B cell (primary cell): Measurements from ENCODE around the gene SEMA4C. TPM values are rescaled to one million over a fixed set of nuclear protein-coding genes. Genes with fewer than 3 reads are reported as not detected.

Experiments
- ATAC-seq: fragments of 200-7000 bp; cut with Tn5 transposase; one replicate; pipeline ENCODE4 v1.10.0; 2021; ENCODE audit warnings: low read depth, mild to moderate bottlenecking, moderate number of reproducible peaks, moderate library complexity
- CTCF ChIA-PET: fragments of 350-600 bp; sonication (Branson Sonifier 250); formaldehyde crosslinking; loops from one replicate; lab custom pipeline; 2021; ENCODE audit warnings: antibody characterized with exemption, inconsistent platforms; lab: Charles Lee
- POLR2A ChIA-PET: fragments of 350-600 bp; sonication (Branson Sonifier 250); formaldehyde crosslinking; loops from one replicate; lab custom pipeline; 2021; ENCODE audit warnings: antibody characterized with exemption; lab: Charles Lee
- DNase-seq: peaks from one replicate; pipeline ENCODE4 v3.0.0; 2013
- H2AFZ ChIP-seq: 2 replicates; pipeline ENCODE4 v1.6.1; 2012; ENCODE audit warnings: mild to moderate bottlenecking, low read depth, low read length; ENCODE audit not compliant: insufficient read depth, poor library complexity, severe bottlenecking
- H3K27ac ChIP-seq, 2 donors: 1 replicate in 1 of 2; 2 replicates in 1 of 2; pipeline ENCODE4 v1.5.1; 2012 to 2013; ENCODE audit warnings: low read length in 2 of 2, mild to moderate bottlenecking in 2 of 2, moderate library complexity in 1 of 2
- H3K27me3 ChIP-seq, 4 experiments: fragments of 200-600 bp in 1 of 4; sonication (generic) in 1 of 4; replicated peaks in 1 of 4; 1 replicate in 2 of 4; 2 replicates in 2 of 4; pipeline versions ENCODE4 v1.6.1 to v1.7.0; 2013 to 2016; ENCODE audit warnings: low read length in 3 of 4, mild to moderate bottlenecking in 2 of 4, mixed read lengths in 1 of 4, moderate library complexity in 1 of 4; ENCODE audit not compliant: insufficient read depth in 4 of 4, control insufficient read depth in 3 of 4; ENCODE audit errors: control extremely low read depth in 1 of 4
- H3K36me3 ChIP-seq, 2 experiments: replicated peaks in 1 of 2; 1 replicate in 1 of 2; 2 replicates in 1 of 2; pipeline versions ENCODE4 v1.6.1 to v1.7.1; 2013; ENCODE audit warnings: low read length in 1 of 2; ENCODE audit not compliant: insufficient read depth in 2 of 2, control insufficient read depth in 1 of 2; ENCODE audit errors: control extremely low read depth in 1 of 2, extremely low read depth in 1 of 2
- H3K4me1 ChIP-seq, 2 donors: fragments of 200-600 bp in 1 of 2; sonication (generic) in 1 of 2; 1 replicate in 1 of 2; 2 replicates in 1 of 2; pipeline versions ENCODE4 v1.5.1 to v1.6.1; 2013 to 2017; ENCODE audit warnings: low read length in 2 of 2; ENCODE audit not compliant: control insufficient read depth in 2 of 2, insufficient read depth in 2 of 2
- H3K4me2 ChIP-seq: replicated peaks from 2 replicates; pipeline ENCODE3; 2012; ENCODE audit warnings: mild to moderate bottlenecking, low read depth, low read length; ENCODE audit not compliant: poor library complexity, severe bottlenecking
- H3K4me3 ChIP-seq, 5 experiments: fragments of 200-600 bp in 1 of 5; sonication (generic) in 1 of 5; 1 replicate in 3 of 5; 2 replicates in 2 of 5; pipeline versions ENCODE4 v1.5.1 to v1.7.0; 2011 to 2016; ENCODE audit warnings: low read length in 4 of 5, mild to moderate bottlenecking in 4 of 5, low read depth in 2 of 5, control low read depth in 1 of 5, moderate library complexity in 1 of 5; ENCODE audit not compliant: insufficient read depth in 1 of 5; ENCODE audit errors: control extremely low read depth in 1 of 5, extremely low read depth in 1 of 5
- H3K79me2 ChIP-seq: fragments of 200-600 bp; sonication (generic); one replicate; pipeline ENCODE4 v1.6.0; 2016; ENCODE audit warnings: low read length; ENCODE audit not compliant: control insufficient read depth, insufficient read depth
- H3K9ac ChIP-seq: fragments of 200-600 bp; sonication (generic); 2 replicates; pipeline ENCODE4 v1.6.1; 2017; ENCODE audit warnings: mild to moderate bottlenecking, low read length, moderate library complexity
- H3K9me3 ChIP-seq, 3 donors: one replicate each; pipeline versions ENCODE4 v1.6.1 to v1.7.1; 2013; ENCODE audit warnings: low read length in 2 of 3; ENCODE audit not compliant: control insufficient read depth in 2 of 3, insufficient read depth in 1 of 3; ENCODE audit errors: control extremely low read depth in 1 of 3
- H4K20me1 ChIP-seq: 2 replicates; pipeline ENCODE4 v1.6.0; 2012; ENCODE audit warnings: mild to moderate bottlenecking, low read length; ENCODE audit not compliant: insufficient read depth, control insufficient read depth, poor library complexity, severe bottlenecking
- H3K27ac Mint-ChIP-seq: one replicate; pipeline ENCODE4 v1.8.0; 2021; ENCODE audit warnings: mixed read lengths
- H3K27me3 Mint-ChIP-seq: one replicate; pipeline ENCODE4 v1.8.0; 2021; ENCODE audit warnings: mixed read lengths
- H3K4me1 Mint-ChIP-seq: one replicate; pipeline ENCODE4 v1.8.0; 2021; ENCODE audit warnings: mixed read lengths
- H3K4me3 Mint-ChIP-seq: one replicate; pipeline ENCODE4 v1.8.0; 2021; ENCODE audit warnings: mixed read lengths
- H3K9me3 Mint-ChIP-seq: one replicate; pipeline ENCODE4 v1.8.0; 2022; ENCODE audit warnings: mixed read lengths; ENCODE audit not compliant: insufficient read depth
- CTCF ChIP-seq: fragments of 200-600 bp; IDR thresholded peaks from one replicate; pipeline ENCODE4 v1.8.0; 2022; ENCODE audit warnings: antibody characterized with exemption, mild to moderate bottlenecking
- EZH2 ChIP-seq: IDR thresholded peaks from 2 replicates; pipeline ENCODE4 v1.6.1; 2012; ENCODE audit warnings: borderline replicate concordance, low read depth, mild to moderate bottlenecking, moderate library complexity, low read length; ENCODE audit not compliant: insufficient read depth, poor library complexity, severe bottlenecking
- WGBS: methylation state at CpG from one replicate; pipeline ENCODE4 v1.1.5; 2013; ENCODE audit warnings: missing lambda C conversion rate; ENCODE audit not compliant: insufficient coverage; 5-methylcytosine and 5-hydroxymethylcytosine counted together
- intact Hi-C: fragments of 100-400 bp; cut with micrococcal nuclease; formaldehyde crosslinking; loops from one replicate; pipeline ENCODE4 v1.10.0; 2022
- polyA plus RNA-seq: library from polyadenylated mRNA; depleted of rRNA; stranded (reverse); fragments of >200 nt; gene quantifications from 2 replicates; pipeline ENCODE4 v1.2.3, GENCODE V29; 2012
- total RNA-seq, 2 donors: library from RNA; stranded (reverse); fragments of 120-200 nt in 1 of 2; gene quantifications; 1 replicate in 1 of 2; 2 replicates in 1 of 2; pipeline versions ENCODE4 v1.2.3 to v1.2.4, GENCODE V29; 2013 to 2022

SEMA4C gene
- total and polyA plus RNA-seq, 2 donors (not counting 1 experiment from before 2014, with no cell fraction given): 0.28 to 0.94 TPM

- Histone ChIP-seq H4K20me1 (peaks cover 6% of the 10 kb centered on the region), H3K9me3 (no peaks in the 10 kb centered on the region), H2AFZ (no peak overlapping the region), H3K36me3 (no peaks in the 10 kb centered on the region), H3K27ac (no peak overlapping the region), H3K4me3 (no peak overlapping the region), H3K4me1 (peaks cover 16 to 20% of the 10 kb centered on the region in 2 donors), H3K9ac (no peak overlapping the region), H3K79me2 (peaks cover 20% of the 10 kb centered on the region), H3K27me3 (peaks cover 0 to 10% (median 0%) of the 10 kb centered on the region in 4 experiments), H3K4me2 (no peak overlapping the region)
- peaks cover 17% of the 10 kb centered on the region for H3K4me1 Mint-ChIP-seq
- DNase-seq: no peak
- ChIA-PET POLR2A (no interaction called here), CTCF (interaction anchor here (0.6 kb wide), 1 partner anchor 450 kb away, joined by 3 read pairs; no protein-coding TSS in a partner anchor)
- H3K9me3 Mint-ChIP-seq: no peaks in the 10 kb centered on the region
- H3K4me3 Mint-ChIP-seq: peak overlapping the region; percentile 86
- H3K27ac Mint-ChIP-seq: no peak overlapping the region
- no peaks in the 10 kb centered on the region for H3K27me3 Mint-ChIP-seq
- ATAC-seq: no peak
- TF ChIP-seq CTCF (no peak), EZH2 (no peak)
- intact Hi-C loops: loop anchor here (2.0 to 5.0 kb wide), 2 partner anchors 99 to 322 kb away; partner anchors contain the start of genes ARID5A and CNNM4
- WGBS: 94% methylated on average over 2 of the region's 4 CpGs
Measured at GRCh38 chr2:96859681-96860064, 10.2 kb downstream of the SEMA4C start.

- H3K4me2 ChIP-seq: peak overlapping the region; percentile 95
- no peak overlapping the region for H2AFZ ChIP-seq
- Mint-ChIP-seq H3K27ac (peak overlapping the region; percentile 6), H3K9me3 (no peaks in the 10 kb centered on the region), H3K4me1 (peaks cover 17% of the 10 kb centered on the region), H3K27me3 (no peaks in the 10 kb centered on the region), H3K4me3 (peak overlapping the region; percentile 86)
- ChIA-PET CTCF (interaction anchor here (2.1 to 3.3 kb wide), 5 partner anchors 88 to 100 kb away, joined by 10 to 45 read pairs (median 11); no protein-coding TSS in a partner anchor), POLR2A (no interaction called here)
- no peaks in the 10 kb centered on the region for H3K9me3 ChIP-seq
- TF ChIP-seq CTCF: no peak
- no peak for TF ChIP-seq EZH2
- ATAC-seq (no peak), DNase-seq (no peak)
- H4K20me1 ChIP-seq: peaks cover 6% of the 10 kb centered on the region
- WGBS: 94% methylated on average over 9 of the region's 11 CpGs
- H3K27me3 ChIP-seq: peaks cover 0 to 10% (median 0%) of the 10 kb centered on the region in 4 experiments
- H3K4me1 ChIP-seq: peaks cover 16 to 20% of the 10 kb centered on the region in 2 donors
- no peak overlapping the region for H3K27ac ChIP-seq
- no peaks in the 10 kb centered on the region for H3K36me3 ChIP-seq
- H3K79me2 ChIP-seq: peaks cover 20% of the 10 kb centered on the region
- intact Hi-C loops: loop anchor here (2.0 to 5.0 kb wide), 2 partner anchors 98 to 322 kb away; partner anchors contain the start of genes ARID5A and CNNM4
- H3K4me3 ChIP-seq: peak overlapping the region in 2 of 5 experiments; percentile 58 to 85
- no peak overlapping the region for H3K9ac ChIP-seq
Measured at GRCh38 chr2:96859099-96859649, 10.7 kb downstream of the SEMA4C start.
